AG04450 (cell line): Measurements from ENCODE around the gene ADH6. TPM values are rescaled to one million over a fixed set of nuclear protein-coding genes. Genes with fewer than 3 reads are reported as not detected.

Experiments
- CTCF ChIA-PET: fragments of 300-600, 350-600 bp; formaldehyde crosslinking; extraction: SDS; loops from one replicate; lab custom pipeline; 2022; ENCODE audit warnings: antibody characterized with exemption, inconsistent platforms; lab: Charles Lee
- POLR2A ChIA-PET: fragments of 350-600 bp; formaldehyde crosslinking; extraction: SDS; loops from one replicate; lab custom pipeline; 2021; ENCODE audit warnings: antibody characterized with exemption, inconsistent platforms; lab: Yijun Ruan, JAX
- DNase-seq: peaks from one replicate; pipeline ENCODE4 v3.0.0-alpha.2; 2011; ENCODE audit warnings: low read depth, low spot score
- H3K27ac ChIP-seq: one replicate; pipeline ENCODE4 v1.5.1; 2012; ENCODE audit warnings: low read depth, low read length, control low read depth
- H3K27me3 ChIP-seq: one replicate; pipeline ENCODE4 v1.6.0; 2012; ENCODE audit warnings: low read length; ENCODE audit not compliant: control insufficient read depth, insufficient read depth
- H3K4me3 ChIP-seq: 2 replicates; pipeline ENCODE4 v1.5.1; 2011; ENCODE audit warnings: mild to moderate bottlenecking, low read depth, low read length, control low read depth
- H3K9me3 ChIP-seq: 2 replicates; pipeline ENCODE4 v1.5.1; 2012; ENCODE audit warnings: low read length; ENCODE audit not compliant: control insufficient read depth, insufficient read depth
- polyA plus RNA-seq: library from polyadenylated mRNA; depleted of rRNA; stranded (reverse); fragments of >200 nt; gene quantifications from 2 replicates; pipeline ENCODE4 v1.2.3, GENCODE V29; 2011
- TF ChIP-seq, protein P1 (sequence below): IDR thresholded peaks from 2 replicates; pipeline ENCODE4 v1.5.1; 2011; ENCODE audit warnings: low read depth, low read length, control low read depth, inconsistent platforms

Gene ADH6
- polyA plus RNA-seq, 1 experiment, result 0.02 TPM

DNA sequence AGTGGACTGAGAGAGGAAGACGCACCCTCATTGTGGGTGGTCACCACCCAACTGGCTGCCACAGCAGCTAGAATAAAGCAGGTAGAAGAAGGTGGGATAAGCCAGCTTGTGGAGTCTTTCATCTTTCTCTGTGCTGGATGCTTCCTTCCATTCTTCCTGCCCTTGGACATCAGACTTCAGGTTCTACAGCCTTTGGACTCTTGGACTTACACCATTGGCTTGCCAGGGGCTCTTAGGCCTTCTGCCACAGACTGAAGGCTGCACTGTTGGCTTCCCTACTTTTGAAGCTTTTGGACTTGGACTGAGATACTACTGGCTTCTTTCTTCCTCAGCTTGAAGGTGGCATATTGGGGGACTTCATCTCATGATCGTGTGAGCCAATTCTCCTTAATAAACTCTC lies 33.5 kb downstream of the ADH6 start:
- no peaks in the 10 kb centered on the region for H3K27me3 ChIP-seq
- no peaks in the 10 kb centered on the region; the same call in 1 of the 2 replicates for H3K9me3 ChIP-seq
- DNase-seq, result no peak
- POLR2A ChIA-PET, result interaction anchor here (0.6 kb wide), 1 partner anchor 10 kb away, joined by 3 read pairs; no protein-coding TSS in a partner anchor
- no peak overlapping the region for H3K4me3 ChIP-seq
- TF ChIP-seq, protein P1, sequence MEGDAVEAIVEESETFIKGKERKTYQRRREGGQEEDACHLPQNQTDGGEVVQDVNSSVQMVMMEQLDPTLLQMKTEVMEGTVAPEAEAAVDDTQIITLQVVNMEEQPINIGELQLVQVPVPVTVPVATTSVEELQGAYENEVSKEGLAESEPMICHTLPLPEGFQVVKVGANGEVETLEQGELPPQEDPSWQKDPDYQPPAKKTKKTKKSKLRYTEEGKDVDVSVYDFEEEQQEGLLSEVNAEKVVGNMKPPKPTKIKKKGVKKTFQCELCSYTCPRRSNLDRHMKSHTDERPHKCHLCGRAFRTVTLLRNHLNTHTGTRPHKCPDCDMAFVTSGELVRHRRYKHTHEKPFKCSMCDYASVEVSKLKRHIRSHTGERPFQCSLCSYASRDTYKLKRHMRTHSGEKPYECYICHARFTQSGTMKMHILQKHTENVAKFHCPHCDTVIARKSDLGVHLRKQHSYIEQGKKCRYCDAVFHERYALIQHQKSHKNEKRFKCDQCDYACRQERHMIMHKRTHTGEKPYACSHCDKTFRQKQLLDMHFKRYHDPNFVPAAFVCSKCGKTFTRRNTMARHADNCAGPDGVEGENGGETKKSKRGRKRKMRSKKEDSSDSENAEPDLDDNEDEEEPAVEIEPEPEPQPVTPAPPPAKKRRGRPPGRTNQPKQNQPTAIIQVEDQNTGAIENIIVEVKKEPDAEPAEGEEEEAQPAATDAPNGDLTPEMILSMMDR, result no peak
- CTCF ChIA-PET, result interaction anchor here (1.1 kb wide), 1 partner anchor 16 kb away, joined by 4 read pairs; no protein-coding TSS in a partner anchor
- H3K27ac ChIP-seq, result no peak overlapping the region

DNA sequence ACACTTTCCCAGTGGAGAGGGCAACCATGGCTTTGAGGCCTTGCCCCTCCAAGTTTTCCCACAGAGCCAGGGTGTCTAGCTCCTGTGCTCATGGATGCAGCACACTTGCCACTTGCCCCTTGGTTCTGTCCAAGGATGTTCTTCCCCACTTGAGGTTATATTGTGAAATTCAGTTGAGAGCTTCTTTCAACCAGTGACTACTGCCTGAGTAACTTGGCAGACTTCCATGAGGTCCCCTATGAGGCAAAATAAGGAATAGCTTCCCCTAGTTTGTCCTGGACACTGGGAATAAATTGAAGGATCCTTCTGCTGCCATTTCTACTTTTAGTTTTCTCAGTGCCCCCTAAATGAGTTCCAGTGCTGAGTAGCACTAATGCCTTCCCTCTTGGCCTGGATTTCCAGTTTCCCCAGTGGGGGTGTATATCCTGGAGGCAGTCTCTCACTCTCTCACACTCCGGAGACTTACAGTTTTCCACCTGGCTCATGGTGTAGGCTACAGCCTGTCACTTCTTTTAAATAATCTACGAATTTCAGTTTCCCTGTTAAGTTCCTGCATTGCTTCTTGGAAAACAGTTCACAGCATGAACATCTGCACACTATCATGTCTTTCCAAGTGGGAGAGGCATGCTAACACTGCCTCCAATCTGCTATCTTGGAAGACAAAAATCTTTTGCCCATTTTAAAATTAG lies 38.5 kb downstream of the ADH6 start:
- Histone ChIP-seq H3K4me3 (no peak overlapping the region), H3K27me3 (no peaks in the 10 kb centered on the region), H3K9me3 (no peaks in the 10 kb centered on the region), H3K27ac (no peak overlapping the region)
- ChIA-PET POLR2A (interaction anchor here (0.7 kb wide), 1 partner anchor 92 kb away, joined by 3 read pairs; the partner anchor contains the start of gene ADH5), CTCF (no interaction called here)
- DNase-seq, result peak; percentile 44
- TF ChIP-seq, protein P1, result no peak

DNA sequence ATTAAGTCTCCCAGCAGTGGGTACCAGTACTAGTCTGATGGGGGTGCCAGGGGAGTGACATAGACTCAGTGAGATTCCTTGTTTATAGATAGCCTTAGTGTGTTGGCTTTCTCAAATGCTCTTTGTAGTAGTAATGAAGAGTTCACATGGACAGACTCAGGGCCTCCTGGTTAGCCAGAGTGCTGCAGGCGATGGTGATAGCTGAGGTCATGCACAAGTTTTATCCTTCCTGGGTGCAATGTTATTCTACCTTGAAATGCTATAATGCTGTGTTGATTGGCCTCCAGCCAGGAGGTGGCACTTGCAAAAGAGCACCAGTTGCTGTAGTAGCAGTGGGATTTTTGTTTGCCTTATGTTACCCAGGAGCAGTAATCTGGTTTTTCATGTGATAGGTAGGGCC lies 39.4 kb downstream of the ADH6 start:
- no peaks in the 10 kb centered on the region for H3K9me3 ChIP-seq
- H3K27me3 ChIP-seq, result no peaks in the 10 kb centered on the region
- DNase-seq, result no peak
- POLR2A ChIA-PET, result no interaction called here
- H3K27ac ChIP-seq, result no peak overlapping the region
- CTCF ChIA-PET, result no interaction called here
- no peak overlapping the region for H3K4me3 ChIP-seq
- TF ChIP-seq, protein P1, result no peak

DNA sequence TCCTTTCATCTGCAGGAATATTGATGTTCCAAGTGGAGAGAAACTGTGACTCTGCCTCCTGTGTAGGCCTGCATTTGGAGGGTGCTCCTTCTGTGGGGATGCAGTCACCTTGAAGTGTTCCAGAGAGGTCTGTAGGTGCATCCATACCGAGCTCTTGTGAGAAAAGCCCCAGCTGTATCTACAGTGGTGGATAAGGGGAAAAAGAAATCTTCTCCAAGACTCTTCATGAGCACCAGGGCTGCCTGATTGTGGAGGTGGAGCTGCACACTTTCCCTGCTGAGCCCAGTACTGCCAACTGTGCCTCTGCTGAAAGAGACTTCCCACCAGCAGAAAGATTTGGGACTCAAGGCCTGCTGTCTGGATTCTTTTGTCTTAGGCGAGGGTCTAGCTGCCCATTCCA lies 39.9 kb downstream of the ADH6 start:
- H3K27ac ChIP-seq, result no peak overlapping the region
- ChIA-PET POLR2A (no interaction called here), CTCF (no interaction called here)
- H3K4me3 ChIP-seq, result no peak overlapping the region
- TF ChIP-seq, protein P1, result no peak
- no peaks in the 10 kb centered on the region for H3K9me3 ChIP-seq
- DNase-seq, result no peak
- no peaks in the 10 kb centered on the region for H3K27me3 ChIP-seq

DNA sequence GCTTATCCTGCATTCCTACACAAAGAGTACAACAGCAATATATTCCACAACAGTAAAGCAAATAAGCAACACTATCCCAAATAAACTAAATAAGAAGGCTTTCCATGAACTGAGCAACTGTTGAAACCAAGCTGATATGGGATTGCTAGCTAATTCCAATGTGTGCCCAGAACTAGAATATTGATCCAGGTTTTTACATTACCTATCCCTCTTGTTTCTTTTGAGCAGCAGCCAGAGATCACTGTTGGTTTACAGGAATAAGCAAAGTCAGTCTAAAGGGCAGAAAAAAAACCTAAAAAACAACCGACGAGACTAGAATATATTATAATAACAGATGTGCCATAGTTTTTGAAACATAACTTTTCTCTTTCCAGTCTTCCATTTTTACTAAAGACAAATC lies 52.5 kb downstream of the ADH6 start:
- H3K9me3 ChIP-seq, result no peaks in the 10 kb centered on the region
- no peak for DNase-seq
- TF ChIP-seq, protein P1, result no peak
- POLR2A ChIA-PET, result no interaction called here
- no peaks in the 10 kb centered on the region for H3K27me3 ChIP-seq
- H3K4me3 ChIP-seq, result no peak overlapping the region
- CTCF ChIA-PET, result interaction anchor here (0.6 to 1.3 kb wide), 2 partner anchors 35 to 281 kb away, joined by 3 to 4 read pairs; no protein-coding TSS in a partner anchor
- H3K27ac ChIP-seq, result no peak overlapping the region
